ENCODE measurements around the gene MAD1L1. TPM values are rescaled to one million over a fixed set of nuclear protein-coding genes. Genes with fewer than 3 reads are reported as not detected.

Gene MAD1L1
- total and polyA plus RNA-seq, 2 of the 13 experiments (the other 11 are each of a cell fraction or from before 2014, with no cell fraction given): 17.4 to 64.7 TPM

- Histone ChIP-seq H3K4me2 (ENCODE audit: low read depth, low read length) (no peak overlapping the region), H3K9ac (ENCODE audit: insufficient read depth, low read depth, low read length) (no peak overlapping the region), H3K36me3 (replicated peaks in 1 of 2; ENCODE audit: control insufficient read depth in 1 of 2, insufficient read depth in 2 of 2, low read length in 2 of 2) (peaks cover 1 to 14% of the 10 kb centered on the region in 2 experiments; a peak in 2 of 5 replicates), H3K4me1 (ENCODE audit: insufficient read depth, low read length) (peaks cover 36% of the 10 kb centered on the region), H3K27me3 (ENCODE audit: control insufficient read depth in 1 of 2, insufficient read depth in 2 of 2, low read length in 2 of 2) (no peaks in the 10 kb centered on the region), H2AFZ (ENCODE audit: low read length) (no peak overlapping the region), H4K20me1 (ENCODE audit: insufficient read depth, low read length) (no peaks in the 10 kb centered on the region), H3K27ac (ENCODE audit: extremely low read length, insufficient read depth, low read length) (no peak overlapping the region), H3K4me3 (replicated peaks in 1 of 3; ENCODE audit: insufficient read depth in 1 of 3, low read depth in 2 of 3, low read length in 3 of 3) (no peak overlapping the region), H3K79me2 (ENCODE audit: insufficient read depth, low read length) (no peaks in the 10 kb centered on the region), H3K9me3 (ENCODE audit: low read length) (no peaks in the 10 kb centered on the region)
- CTCF ChIA-PET (ENCODE audit: low intra/inter-chr PET ratio, low total read pairs): no interaction called here
- BruUV-seq (replicated peaks): no TSS peak
- in situ Hi-C loops (cut with HindIII; ENCODE audit: extremely low pct_ligation_motif_present, low pct_unique_long_range_greater_than_20kb) (loop anchor here (5.0 kb wide), 1 partner anchor 103 kb away; no protein-coding TSS in a partner anchor), intact Hi-C loops (cut with micrococcal nuclease; ENCODE audit: unreplicated experiment) (loop anchor here (10.0 kb wide), 1 partner anchor 51 kb away; no protein-coding TSS in a partner anchor)
- 94% methylated on average over 8 of the region's 27 CpGs for WGBS (ENCODE audit: low lambda C conversion rate)
- POLR2A ChIA-PET: no interaction called here
- FAIRE-seq (no peak), ATAC-seq (peak; percentile 55), DNase-seq (ENCODE audit: low spot score) (peak; percentile 51)
- TF ChIP-seq NR2F6 (IDR thresholded peaks at IDR 0.05) (no peak), NR2F6 (CRISPR knock-in tag; IDR thresholded peaks at IDR 0.05) (0 out of 2 replicates have a peak, but pooled peaks have one; percentile 28), MAX (IDR thresholded peaks at IDR 0.05) (peak; percentile 68; the same call in 1 of the 2 replicates), SALL1 (CRISPR knock-in tag; IDR thresholded peaks at IDR 0.05) (0 out of 2 replicates have a peak, but pooled peaks have one; percentile 5), FOSL2 (CRISPR knock-in tag; IDR thresholded peaks at IDR 0.05) (0 out of 2 replicates have a peak, but pooled peaks have one; percentile 7), CREB3 (CRISPR knock-in tag; IDR thresholded peaks at IDR 0.05) (no peak), HOXA3 (CRISPR knock-in tag; IDR thresholded peaks at IDR 0.05) (peak; percentile 92), GABPB1 (CRISPR knock-in tag; IDR thresholded peaks at IDR 0.05) (peak; percentile 41; the same call in 1 of the 2 replicates), EHMT2 (IDR thresholded peaks at IDR 0.05; ENCODE audit: borderline replicate concordance, low read depth, low read length) (no peak), ATF4 (CRISPR knock-in tag; IDR thresholded peaks at IDR 0.05) (peak in 1 of 2 experiments; percentile 93; a peak in 2 of 4 replicates), FOXA1 (IDR thresholded peaks at IDR 0.05) (no peak), FOXA1 (CRISPR knock-in tag; IDR thresholded peaks at IDR 0.05) (0 out of 2 replicates have a peak, but pooled peaks have one; percentile 23), CEBPG (CRISPR knock-in tag; IDR thresholded peaks at IDR 0.05) (peak; percentile 89)
- TF ChIP-seq, protein P1, sequence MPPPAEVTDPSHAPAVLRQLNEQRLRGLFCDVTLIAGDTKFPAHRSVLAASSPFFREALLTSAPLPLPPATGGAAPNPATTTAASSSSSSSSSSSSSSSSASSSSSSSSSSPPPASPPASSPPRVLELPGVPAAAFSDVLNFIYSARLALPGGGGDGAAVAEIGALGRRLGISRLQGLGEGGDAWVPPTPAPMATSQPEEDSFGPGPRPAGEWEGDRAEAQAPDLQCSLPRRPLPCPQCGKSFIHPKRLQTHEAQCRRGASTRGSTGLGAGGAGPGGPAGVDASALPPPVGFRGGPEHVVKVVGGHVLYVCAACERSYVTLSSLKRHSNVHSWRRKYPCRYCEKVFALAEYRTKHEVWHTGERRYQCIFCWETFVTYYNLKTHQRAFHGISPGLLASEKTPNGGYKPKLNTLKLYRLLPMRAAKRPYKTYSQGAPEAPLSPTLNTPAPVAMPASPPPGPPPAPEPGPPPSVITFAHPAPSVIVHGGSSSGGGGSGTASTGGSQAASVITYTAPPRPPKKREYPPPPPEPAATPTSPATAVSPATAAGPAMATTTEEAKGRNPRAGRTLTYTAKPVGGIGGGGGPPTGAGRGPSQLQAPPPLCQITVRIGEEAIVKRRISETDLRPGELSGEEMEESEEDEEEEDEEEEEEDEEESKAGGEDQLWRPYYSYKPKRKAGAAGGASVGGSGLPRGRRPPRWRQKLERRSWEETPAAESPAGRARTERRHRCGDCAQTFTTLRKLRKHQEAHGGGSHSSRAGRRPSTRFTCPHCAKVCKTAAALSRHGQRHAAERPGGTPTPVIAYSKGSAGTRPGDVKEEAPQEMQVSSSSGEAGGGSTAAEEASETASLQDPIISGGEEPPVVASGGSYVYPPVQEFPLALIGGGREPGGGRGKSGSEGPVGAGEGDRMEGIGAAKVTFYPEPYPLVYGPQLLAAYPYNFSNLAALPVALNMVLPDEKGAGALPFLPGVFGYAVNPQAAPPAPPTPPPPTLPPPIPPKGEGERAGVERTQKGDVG (CRISPR knock-in tag; IDR thresholded peaks at IDR 0.05; ENCODE audit: borderline replicate concordance): peak; percentile 73; the same call in 1 of the 2 replicates
- TF ChIP-seq, protein P2, sequence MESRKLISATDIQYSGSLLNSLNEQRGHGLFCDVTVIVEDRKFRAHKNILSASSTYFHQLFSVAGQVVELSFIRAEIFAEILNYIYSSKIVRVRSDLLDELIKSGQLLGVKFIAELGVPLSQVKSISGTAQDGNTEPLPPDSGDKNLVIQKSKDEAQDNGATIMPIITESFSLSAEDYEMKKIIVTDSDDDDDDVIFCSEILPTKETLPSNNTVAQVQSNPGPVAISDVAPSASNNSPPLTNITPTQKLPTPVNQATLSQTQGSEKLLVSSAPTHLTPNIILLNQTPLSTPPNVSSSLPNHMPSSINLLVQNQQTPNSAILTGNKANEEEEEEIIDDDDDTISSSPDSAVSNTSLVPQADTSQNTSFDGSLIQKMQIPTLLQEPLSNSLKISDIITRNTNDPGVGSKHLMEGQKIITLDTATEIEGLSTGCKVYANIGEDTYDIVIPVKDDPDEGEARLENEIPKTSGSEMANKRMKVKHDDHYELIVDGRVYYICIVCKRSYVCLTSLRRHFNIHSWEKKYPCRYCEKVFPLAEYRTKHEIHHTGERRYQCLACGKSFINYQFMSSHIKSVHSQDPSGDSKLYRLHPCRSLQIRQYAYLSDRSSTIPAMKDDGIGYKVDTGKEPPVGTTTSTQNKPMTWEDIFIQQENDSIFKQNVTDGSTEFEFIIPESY (CRISPR knock-in tag; IDR thresholded peaks at IDR 0.05): peak; percentile 100
Measured at GRCh38 chr7:2104107-2104710, 128.5 kb downstream of the MAD1L1 start.

All from HepG2 (cell line).